OCI-LY1 (cell line): ENCODE results near the gene CALHM1.

ENCODE experiments used
- H2AFZ ChIP-seq: fragments of 200-600 bp; sonication (generic), shearing (Covaris generic); 2 replicates; pipeline ENCODE4 v1.6.0; 2014; ENCODE audit warnings: antibody characterized with exemption, mild to moderate bottlenecking, low read length
- H3F3A ChIP-seq: fragments of 200-600 bp; sonication (generic), shearing (Covaris generic); 2 replicates; pipeline ENCODE4 v1.6.0; 2014; ENCODE audit warnings: mild to moderate bottlenecking, antibody characterized with exemption, low read length, moderate library complexity; ENCODE audit not compliant: insufficient read depth
- H3K27ac ChIP-seq: fragments of 200-600 bp; sonication (generic); 2 replicates; pipeline ENCODE4 v1.5.1; 2014; ENCODE audit warnings: low read length, mixed run types, mild to moderate bottlenecking, low read depth; ENCODE audit not compliant: poor library complexity, severe bottlenecking
- H3K27me3 ChIP-seq: fragments of 200-600 bp; sonication (generic); 2 replicates; pipeline ENCODE4 v1.6.0; 2014; ENCODE audit warnings: antibody characterized with exemption, mild to moderate bottlenecking, low read length, moderate library complexity; ENCODE audit not compliant: insufficient read depth
- H3K36me3 ChIP-seq: fragments of 200-600 bp; sonication (generic); 2 replicates; pipeline ENCODE4 v1.6.1; 2014; ENCODE audit warnings: mild to moderate bottlenecking, antibody characterized with exemption, low read length, moderate library complexity, mixed read lengths; ENCODE audit not compliant: insufficient read depth
- H3K4me1 ChIP-seq: fragments of 200-600 bp; sonication (generic); 2 replicates; pipeline ENCODE4 v1.5.1; 2014; ENCODE audit warnings: mild to moderate bottlenecking, low read length, moderate library complexity; ENCODE audit not compliant: insufficient read depth, severe bottlenecking
- H3K4me2 ChIP-seq: fragments of 200-600 bp; sonication (generic), shearing (Covaris generic); 2 replicates; pipeline ENCODE4 v1.6.1; 2014; ENCODE audit warnings: low read length
- H3K4me3 ChIP-seq: fragments of 200-600 bp; sonication (generic); 2 replicates; pipeline ENCODE4 v1.5.1; 2014; ENCODE audit warnings: low read length, low read depth, mild to moderate bottlenecking, mixed read lengths; ENCODE audit not compliant: poor library complexity, severe bottlenecking
- H3K79me2 ChIP-seq: fragments of 200-600 bp; shearing (Covaris generic); 2 replicates; pipeline ENCODE4 v1.6.1; 2016; ENCODE audit warnings: mixed run types, low read length, mixed read lengths; ENCODE audit not compliant: insufficient read depth
- H3K9ac ChIP-seq: fragments of 200-600 bp; sonication (generic), shearing (Covaris generic); 2 replicates; pipeline ENCODE4 v1.6.1; 2014; ENCODE audit warnings: mild to moderate bottlenecking, low read length, mixed read lengths
- H3K9me2 ChIP-seq: fragments of 200-600 bp; sonication (generic), shearing (Covaris generic); 2 replicates; pipeline ENCODE4 v1.6.1; 2014; ENCODE audit warnings: low read depth, mild to moderate bottlenecking, low read length, mixed read lengths
- H3K9me3 ChIP-seq: fragments of 200-600 bp; shearing (Covaris generic); 2 replicates; pipeline ENCODE4 v1.6.1; 2014; ENCODE audit warnings: low read length, mixed read lengths
- H4K20me1 ChIP-seq: fragments of 200-600 bp; sonication (generic), shearing (Covaris generic); 2 replicates; pipeline ENCODE4 v1.6.0; 2016; ENCODE audit warnings: mild to moderate bottlenecking, low read length; ENCODE audit not compliant: insufficient read depth
- CTCF ChIP-seq: fragments of 200-600 bp; sonication (generic), shearing (Covaris generic); IDR thresholded peaks from 2 replicates; pipeline ENCODE4 v1.5.1; 2017; ENCODE audit warnings: mild to moderate bottlenecking, antibody characterized with exemption, low read length, moderate library complexity, mixed read lengths
- EZH2 ChIP-seq: fragments of 200-600 bp; sonication (generic), shearing (Covaris generic); IDR thresholded peaks from 2 replicates; pipeline ENCODE4 v1.8.0; 2017; ENCODE audit warnings: borderline replicate concordance, mixed run types, mild to moderate bottlenecking, antibody characterized with exemption, low read length, moderate library complexity, mixed read lengths

CALHM1 gene

GRCh38 chr10:103450201-103450695, 8.5 kb downstream of the CALHM1 start:
- Histone ChIP-seq H3K36me3 (peaks cover 37% of the 10 kb centered on the region), H4K20me1 (no peaks in the 10 kb centered on the region), H3K79me2 (no peaks in the 10 kb centered on the region), H3K4me3 (no peak overlapping the region), H3K9me2 (no peaks in the 10 kb centered on the region), H3K4me2 (no peak overlapping the region), H3F3A (no peaks in the 10 kb centered on the region; the same call in 1 of the 2 replicates), H3K4me1 (peaks cover 11% of the 10 kb centered on the region), H3K27me3 (no peaks in the 10 kb centered on the region), H3K27ac (no peak overlapping the region), H3K9ac (no peak overlapping the region), H3K9me3 (no peaks in the 10 kb centered on the region), H2AFZ (no peak overlapping the region)
- TF ChIP-seq EZH2 (no peak), CTCF (no peak)

GRCh38 chr10:103449208-103450144, 9.2 kb downstream of the CALHM1 start:
- TF ChIP-seq EZH2 (no peak), CTCF (no peak)
- peaks cover 45% of the 10 kb centered on the region for H3K36me3 ChIP-seq
- no peak overlapping the region for H3K4me3 ChIP-seq
- H3K9ac ChIP-seq, result no peak overlapping the region
- H3K4me2 ChIP-seq, result no peak overlapping the region
- no peaks in the 10 kb centered on the region for H3K9me3 ChIP-seq
- H3K79me2 ChIP-seq, result no peaks in the 10 kb centered on the region
- no peaks in the 10 kb centered on the region for H3K9me2 ChIP-seq
- no peaks in the 10 kb centered on the region for H4K20me1 ChIP-seq
- no peaks in the 10 kb centered on the region; the same call in 1 of the 2 replicates for H3F3A ChIP-seq
- H3K27ac ChIP-seq, result no peak overlapping the region
- peaks cover 11% of the 10 kb centered on the region for H3K4me1 ChIP-seq
- no peaks in the 10 kb centered on the region for H3K27me3 ChIP-seq
- no peak overlapping the region for H2AFZ ChIP-seq

DNA sequence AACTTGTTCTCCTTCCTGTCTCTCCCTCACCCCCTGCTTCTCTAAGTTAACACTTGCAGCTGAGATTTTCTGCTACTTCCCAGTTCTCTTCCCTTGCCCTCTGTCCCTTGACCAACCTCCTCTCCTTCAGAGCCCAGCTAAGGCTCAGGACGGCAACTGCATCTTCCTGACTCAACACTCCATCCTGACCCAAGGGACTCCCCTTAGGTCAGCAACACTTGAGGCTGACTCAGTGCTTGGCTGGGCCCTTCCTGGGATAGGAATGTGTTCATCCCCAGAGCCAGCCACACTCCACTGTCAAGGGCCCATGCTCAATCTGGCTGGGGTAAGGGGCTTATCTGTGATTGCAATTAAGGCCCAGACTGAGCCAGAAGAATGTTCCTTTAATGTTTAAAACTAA, 10.0 kb downstream of the CALHM1 start:
- Histone ChIP-seq H3K4me1 (peaks cover 11% of the 10 kb centered on the region), H3K4me2 (no peak overlapping the region), H3K4me3 (no peak overlapping the region), H3K9me3 (no peaks in the 10 kb centered on the region), H3K9ac (no peak overlapping the region), H3K27me3 (no peaks in the 10 kb centered on the region), H3K27ac (no peak overlapping the region), H3K9me2 (no peaks in the 10 kb centered on the region), H3F3A (no peaks in the 10 kb centered on the region), H3K79me2 (no peaks in the 10 kb centered on the region), H4K20me1 (no peaks in the 10 kb centered on the region), H2AFZ (no peak overlapping the region), H3K36me3 (peaks cover 52% of the 10 kb centered on the region)
- TF ChIP-seq EZH2, result no peak
- no peak for TF ChIP-seq CTCF
